Measurements from ENCODE around the gene GCLC. TPM values are rescaled to one million over a fixed set of nuclear protein-coding genes. Genes with fewer than 3 reads are reported as not detected.
A peak's percentile ranks its signal among the peaks of the same experiment; 100 is the strongest.
"Not testable (repeated sequence)": the region's sequence is repeated elsewhere in the genome, so short reads cannot be mapped to it uniquely, and the experiment has no call there.

Gene GCLC
- polyA plus RNA-seq, 3 donors = 6.4 to 15.7 (median 10.1) TPM

DNA sequence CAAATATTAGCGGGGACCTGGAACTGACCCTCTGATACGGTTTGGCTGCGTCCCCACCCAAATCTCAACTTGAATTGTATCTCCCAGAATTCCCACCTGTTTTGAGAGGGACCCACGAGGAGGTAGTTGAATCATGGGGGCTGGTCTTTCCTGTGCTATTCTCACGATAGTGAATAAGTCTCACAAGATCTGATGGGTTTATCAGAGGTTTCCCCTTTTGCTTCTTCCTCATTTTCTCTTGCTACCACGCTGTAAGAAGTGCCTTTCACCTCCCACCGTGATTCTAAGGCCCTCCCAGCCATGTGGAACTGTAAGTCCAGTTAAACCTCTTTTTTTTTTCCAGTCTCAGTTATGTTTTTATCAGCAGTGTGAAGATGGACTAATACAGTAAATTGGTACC, 6.8 kb upstream of the GCLC start:
- H3K9ac ChIP-seq (ENCODE audit: insufficient read depth, low read length, poor library complexity, severe bottlenecking); H3K4me2 ChIP-seq (replicated peaks; ENCODE audit: extremely low read depth, low read length, poor library complexity, severe bottlenecking); H4K20me1 ChIP-seq (ENCODE audit: insufficient read depth, low read length); H3K36me3 ChIP-seq (replicated peaks in 1 of 2; ENCODE audit: control insufficient read depth in 1 of 2, insufficient read depth in 2 of 2, low read length in 2 of 2); intact Hi-C loops (cut with micrococcal nuclease); H3K27me3 ChIP-seq (ENCODE audit: control insufficient read depth in 2 of 2, insufficient read depth in 2 of 2, low read length in 2 of 2); H3K27me3 Mint-ChIP-seq (ENCODE audit: low read depth in 3 of 3); H3K4me3 ChIP-seq (replicated peaks in 1 of 3; ENCODE audit: low read depth in 2 of 3, low read length in 3 of 3); H3K79me2 ChIP-seq (ENCODE audit: insufficient read depth, low read length); H3K27ac ChIP-seq (ENCODE audit: low read depth in 1 of 2, low read length in 2 of 2); H3K36me3 Mint-ChIP-seq; H2AFZ ChIP-seq (ENCODE audit: insufficient read depth, low read depth, low read length, poor library complexity, severe bottlenecking); H3K4me3 Mint-ChIP-seq: not testable (repeated sequence)
- Mint-ChIP-seq H3K4me1 (peaks cover 20% of the 10 kb centered on the region), H3K27ac (peak overlapping the region in 4 of 7 donors; percentile 22 to 82 (median 74)), H3K9me3 (peaks cover 5 to 16% (median 11%) of the 10 kb centered on the region in 7 donors)
- no CpG with 5 or more reads among the region's 7 CpGs for WGBS (ENCODE audit: insufficient coverage)
- peaks cover 12 to 16% of the 10 kb centered on the region in 2 donors for H3K4me1 ChIP-seq (ENCODE audit: control insufficient read depth in 1 of 2, insufficient read depth in 2 of 2, low read length in 2 of 2)
- DNase-seq = peak; percentile 52 to 83 (median 71)
- peaks cover 0 to 13% of the 10 kb centered on the region in 2 donors for H3K9me3 ChIP-seq (replicated peaks in 1 of 2; ENCODE audit: control insufficient read depth in 1 of 2, insufficient read depth in 1 of 2, low read length in 2 of 2)

DNA sequence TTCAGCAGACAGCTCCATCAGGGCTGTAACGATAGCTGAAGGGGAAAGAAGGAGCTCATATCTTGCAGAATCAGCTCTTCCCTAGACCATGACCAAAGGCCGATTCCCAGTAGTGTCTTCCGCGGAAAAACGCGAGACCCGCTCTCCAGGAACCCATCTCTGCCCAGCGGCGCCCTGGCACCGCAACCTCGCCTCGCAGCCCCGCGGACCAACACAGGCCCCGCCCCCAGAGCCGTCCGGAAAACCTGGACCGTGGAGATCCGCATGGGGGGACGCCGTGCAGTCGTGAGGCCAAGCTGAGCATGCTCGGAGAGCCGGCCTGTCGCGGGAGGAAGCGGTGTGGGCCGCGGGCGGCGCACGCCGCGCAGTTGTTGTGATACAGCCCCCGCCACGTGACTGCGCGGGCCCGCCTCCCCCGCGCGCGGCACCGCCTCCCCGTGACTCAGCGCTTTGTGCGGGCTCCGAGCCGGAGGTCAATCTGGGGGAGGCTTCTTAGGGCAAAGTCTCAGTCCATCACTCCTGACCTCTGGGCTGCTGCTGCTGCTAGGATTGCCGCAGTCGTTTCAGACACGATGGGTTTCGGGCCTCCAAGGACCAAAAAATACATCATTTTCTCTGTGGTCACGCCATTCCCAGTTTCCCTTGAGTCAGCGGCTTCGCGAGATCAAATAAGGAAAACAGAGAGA, 3.1 kb upstream of the GCLC start:
- Histone ChIP-seq H3K4me2 (replicated peaks; ENCODE audit: extremely low read depth, low read length, poor library complexity, severe bottlenecking) (peak overlapping the region; percentile 95), H3K27me3 (ENCODE audit: control insufficient read depth in 2 of 2, insufficient read depth in 2 of 2, low read length in 2 of 2) (no peaks in the 10 kb centered on the region), H4K20me1 (ENCODE audit: insufficient read depth, low read length) (peaks cover 6% of the 10 kb centered on the region), H3K36me3 (replicated peaks in 1 of 2; ENCODE audit: control insufficient read depth in 1 of 2, insufficient read depth in 2 of 2, low read length in 2 of 2) (no peaks in the 10 kb centered on the region), H3K4me1 (ENCODE audit: control insufficient read depth in 1 of 2, insufficient read depth in 2 of 2, low read length in 2 of 2) (peaks cover 29 to 36% of the 10 kb centered on the region in 2 donors), H2AFZ (ENCODE audit: insufficient read depth, low read depth, low read length, poor library complexity, severe bottlenecking) (peak overlapping the region; percentile 88), H3K9me3 (replicated peaks in 1 of 2; ENCODE audit: control insufficient read depth in 1 of 2, insufficient read depth in 1 of 2, low read length in 2 of 2) (peaks cover 0 to 3% of the 10 kb centered on the region in 2 donors), H3K9ac (ENCODE audit: insufficient read depth, low read length, poor library complexity, severe bottlenecking) (peak overlapping the region; percentile 56), H3K79me2 (ENCODE audit: insufficient read depth, low read length) (peaks cover 14% of the 10 kb centered on the region), H3K27ac (ENCODE audit: low read depth in 1 of 2, low read length in 2 of 2) (peak overlapping the region; percentile 57 to 81), H3K4me3 (replicated peaks in 1 of 3; ENCODE audit: low read depth in 2 of 3, low read length in 3 of 3) (peak overlapping the region; percentile 67 to 92 (median 76))
- TF ChIP-seq, protein P1, sequence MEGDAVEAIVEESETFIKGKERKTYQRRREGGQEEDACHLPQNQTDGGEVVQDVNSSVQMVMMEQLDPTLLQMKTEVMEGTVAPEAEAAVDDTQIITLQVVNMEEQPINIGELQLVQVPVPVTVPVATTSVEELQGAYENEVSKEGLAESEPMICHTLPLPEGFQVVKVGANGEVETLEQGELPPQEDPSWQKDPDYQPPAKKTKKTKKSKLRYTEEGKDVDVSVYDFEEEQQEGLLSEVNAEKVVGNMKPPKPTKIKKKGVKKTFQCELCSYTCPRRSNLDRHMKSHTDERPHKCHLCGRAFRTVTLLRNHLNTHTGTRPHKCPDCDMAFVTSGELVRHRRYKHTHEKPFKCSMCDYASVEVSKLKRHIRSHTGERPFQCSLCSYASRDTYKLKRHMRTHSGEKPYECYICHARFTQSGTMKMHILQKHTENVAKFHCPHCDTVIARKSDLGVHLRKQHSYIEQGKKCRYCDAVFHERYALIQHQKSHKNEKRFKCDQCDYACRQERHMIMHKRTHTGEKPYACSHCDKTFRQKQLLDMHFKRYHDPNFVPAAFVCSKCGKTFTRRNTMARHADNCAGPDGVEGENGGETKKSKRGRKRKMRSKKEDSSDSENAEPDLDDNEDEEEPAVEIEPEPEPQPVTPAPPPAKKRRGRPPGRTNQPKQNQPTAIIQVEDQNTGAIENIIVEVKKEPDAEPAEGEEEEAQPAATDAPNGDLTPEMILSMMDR (IDR thresholded peaks at IDR 0.05) = no peak
- Mint-ChIP-seq H3K27ac (peak overlapping the region; percentile 82 to 93 (median 87)), H3K36me3 (no peaks in the 10 kb centered on the region), H3K9me3 (peaks cover under 1 to 5% (median 2%) of the 10 kb centered on the region in 7 donors), H3K4me1 (peaks cover 41% of the 10 kb centered on the region), H3K27me3 (ENCODE audit: low read depth in 3 of 3) (peaks cover 5 to 9% (median 5%) of the 10 kb centered on the region in 3 donors), H3K4me3 (peak overlapping the region; percentile 85 to 93)
- intact Hi-C loops (cut with micrococcal nuclease) = loop anchor here in 1 of 2 donors (5.0 kb wide), 1 partner anchor 44 kb away; no protein-coding TSS in a partner anchor
- WGBS (ENCODE audit: insufficient coverage) = 2% methylated on average over 56 of the region's 57 CpGs
- peak; percentile 95 to 98 (median 97) for DNase-seq
